H1 (cell line): ENCODE measurements around the gene BRCA1. TPM values are rescaled to one million over a fixed set of nuclear protein-coding genes. Genes with fewer than 3 reads are reported as not detected.

Experiments
- CTCF ChIA-PET: fragments of 300-600 bp; sonication (Branson Sonifier 250); formaldehyde crosslinking; loops from one replicate; lab custom pipeline; 2021; ENCODE audit not compliant: partially characterized antibody; lab: Charles Lee
- POLR2A ChIA-PET: fragments of 300-600 bp; sonication (Branson Sonifier 250); formaldehyde crosslinking; loops from one replicate; lab custom pipeline; 2021; ENCODE audit warnings: inconsistent platforms; ENCODE audit not compliant: partially characterized antibody; lab: Charles Lee
- DNase-seq, 2 experiments: peaks; one replicate each; pipeline versions ENCODE4 v3.0.0 to v3.0.0-alpha.2; 2010 to 2022; ENCODE audit warnings: low spot score in 2 of 2, low read depth in 1 of 2, mixed read lengths in 1 of 2
- FAIRE-seq: peaks from 2 replicates; lab custom pipeline; 2011; peaks lifted over from hg19 to GRCh38; lab: Jason Lieb, UNC
- H2AFZ ChIP-seq: 2 replicates; pipeline ENCODE4 v1.8.1; 2012; ENCODE audit warnings: low read length, inconsistent platforms
- H2AK5ac ChIP-seq: 2 replicates; pipeline ENCODE4 v1.6.1; 2013; ENCODE audit warnings: low read depth, low read length
- H2BK120ac ChIP-seq: replicated peaks from 2 replicates; pipeline ENCODE3; 2013; ENCODE audit warnings: low read depth, low read length, inconsistent platforms
- H2BK12ac ChIP-seq: 2 replicates; pipeline ENCODE4 v1.6.1; 2013; ENCODE audit warnings: low read depth, low read length
- H2BK15ac ChIP-seq: 2 replicates; pipeline ENCODE4 v1.6.1; 2013; ENCODE audit warnings: low read length
- H2BK20ac ChIP-seq: 2 replicates; pipeline ENCODE4 v1.6.1; 2013; ENCODE audit warnings: low read length
- H2BK5ac ChIP-seq: 2 replicates; pipeline ENCODE4 v1.6.1; 2013; ENCODE audit warnings: low read depth, low read length
- H3K14ac ChIP-seq: 2 replicates; pipeline ENCODE4 v1.6.1; 2013; ENCODE audit warnings: inconsistent platforms; ENCODE audit not compliant: insufficient read length
- H3K18ac ChIP-seq: 2 replicates; pipeline ENCODE4 v1.6.1; 2013; ENCODE audit warnings: low read length; ENCODE audit errors: extremely low read depth
- H3K23ac ChIP-seq: 2 replicates; pipeline ENCODE4 v1.6.1; 2013; ENCODE audit warnings: inconsistent platforms; ENCODE audit not compliant: insufficient read length
- H3K23me2 ChIP-seq: 2 replicates; pipeline ENCODE4 v1.6.1; 2013; ENCODE audit warnings: low read depth, low read length
- H3K27ac ChIP-seq: 2 replicates; pipeline ENCODE4 v1.6.1; 2011; ENCODE audit warnings: low read depth, low read length, inconsistent platforms
- H3K27me3 ChIP-seq, 4 experiments: replicated peaks in 1 of 4; 1 replicate in 1 of 4; 2 replicates in 3 of 4; pipeline versions ENCODE4 v1.6.1 to v1.8.1; 2011 to 2013; ENCODE audit warnings: low read length in 3 of 4, mild to moderate bottlenecking in 3 of 4, inconsistent platforms in 2 of 4, mixed read lengths in 2 of 4, moderate library complexity in 1 of 4; ENCODE audit not compliant: control insufficient read depth in 3 of 4, insufficient read depth in 3 of 4; ENCODE audit errors: extremely low read depth in 1 of 4
- H3K36me3 ChIP-seq, 4 experiments: 2 replicates each; pipeline versions ENCODE4 v1.6.1 to v1.8.1; 2011 to 2013; ENCODE audit warnings: mild to moderate bottlenecking in 4 of 4, low read length in 3 of 4, moderate library complexity in 2 of 4, control low read depth in 1 of 4, inconsistent platforms in 1 of 4; ENCODE audit not compliant: insufficient read depth in 4 of 4, control insufficient read depth in 2 of 4
- H3K4ac ChIP-seq: replicated peaks from 2 replicates; pipeline ENCODE3; 2013; ENCODE audit warnings: low read length, low read depth, mixed read lengths, inconsistent platforms; ENCODE audit not compliant: insufficient read length
- H3K4me1 ChIP-seq, 4 experiments: replicated peaks in 1 of 4; 1 replicate in 1 of 4; 2 replicates in 3 of 4; pipeline versions ENCODE4 v1.6.1 to v1.8.1; 2011 to 2013; ENCODE audit warnings: low read length in 3 of 4, inconsistent platforms in 2 of 4, mixed read lengths in 1 of 4; ENCODE audit not compliant: insufficient read depth in 4 of 4, control insufficient read depth in 3 of 4
- H3K4me2 ChIP-seq, 2 experiments: 2 replicates each; pipeline versions ENCODE4 v1.6.1 to v1.8.1; 2011 to 2013; ENCODE audit warnings: low read depth in 2 of 2, low read length in 2 of 2, control low read depth in 1 of 2, inconsistent platforms in 1 of 2, mild to moderate bottlenecking in 1 of 2; ENCODE audit not compliant: insufficient read depth in 1 of 2
- H3K4me3 ChIP-seq, 4 experiments: fragments of 200-600, 300-600 bp in 1 of 4; sonication (generic), shearing (Covaris generic), sonication (Bioruptor Twin) in 1 of 4; 2 replicates each; pipeline versions ENCODE4 v1.5.1 to v1.8.1; 2011 to 2016; ENCODE audit warnings: low read length in 4 of 4, low read depth in 3 of 4, control low read depth in 2 of 4, inconsistent platforms in 2 of 4, mild to moderate bottlenecking in 2 of 4, mixed read lengths in 1 of 4, moderate library complexity in 1 of 4; ENCODE audit not compliant: insufficient read depth in 2 of 4; ENCODE audit errors: extremely low read depth in 1 of 4
- H3K56ac ChIP-seq: replicated peaks from 2 replicates; pipeline ENCODE3; 2013; ENCODE audit warnings: low read depth, mild to moderate bottlenecking, mixed read lengths, low read length, inconsistent platforms; ENCODE audit not compliant: insufficient read length
- H3K79me1 ChIP-seq: 2 replicates; pipeline ENCODE4 v1.6.1; 2013; ENCODE audit warnings: low read depth, low read length, control low read depth
- H3K79me2 ChIP-seq, 2 experiments: 2 replicates each; pipeline versions ENCODE4 v1.6.1 to v1.8.1; 2012 to 2013; ENCODE audit warnings: low read length in 2 of 2, mild to moderate bottlenecking in 2 of 2, inconsistent platforms in 1 of 2; ENCODE audit not compliant: insufficient read depth in 2 of 2, control insufficient read depth in 1 of 2
- H3K9ac ChIP-seq, 4 experiments: replicated peaks in 1 of 4; 1 replicate in 1 of 4; 2 replicates in 3 of 4; pipeline versions ENCODE4 v1.6.1 to v1.8.1; 2011 to 2013; ENCODE audit warnings: low read depth in 3 of 4, low read length in 3 of 4, control low read depth in 2 of 4, mild to moderate bottlenecking in 2 of 4, moderate library complexity in 2 of 4, inconsistent platforms in 1 of 4; ENCODE audit errors: extremely low read depth in 1 of 4
- H3K9me3 ChIP-seq, 2 experiments: 2 replicates each; pipeline versions ENCODE4 v1.6.1 to v1.8.1; 2012 to 2013; ENCODE audit warnings: mild to moderate bottlenecking in 2 of 2, moderate library complexity in 2 of 2, control low read depth in 1 of 2, inconsistent platforms in 1 of 2, low read depth in 1 of 2, low read length in 1 of 2, mixed read lengths in 1 of 2; ENCODE audit not compliant: insufficient read depth in 2 of 2
- H4K20me1 ChIP-seq, 2 experiments: replicated peaks in 1 of 2; 2 replicates each; pipeline versions ENCODE3 to v1.8.1; 2011 to 2013; ENCODE audit warnings: inconsistent platforms in 2 of 2, low read length in 2 of 2, mild to moderate bottlenecking in 1 of 2; ENCODE audit not compliant: insufficient read depth in 2 of 2, control insufficient read depth in 1 of 2
- H4K5ac ChIP-seq: 2 replicates; pipeline ENCODE4 v1.6.1; 2013; ENCODE audit warnings: low read length, low read depth, mixed read lengths, inconsistent platforms; ENCODE audit not compliant: insufficient read length
- H4K8ac ChIP-seq: 2 replicates; pipeline ENCODE4 v1.8.0; 2013; ENCODE audit warnings: mild to moderate bottlenecking, moderate library complexity, low read length, inconsistent platforms; ENCODE audit not compliant: insufficient read depth; ENCODE audit errors: extremely low read depth
- H4K91ac ChIP-seq: replicated peaks from 2 replicates; pipeline ENCODE3; 2013; ENCODE audit warnings: low read length, mixed read lengths, inconsistent platforms; ENCODE audit not compliant: insufficient read length
- ASH2L ChIP-seq: fragments of 200-600, 300-600 bp; sonication (generic); IDR thresholded peaks from one replicate; pipeline ENCODE4 v1.7.1; 2017; ENCODE audit warnings: low read length
- BRCA1 ChIP-seq: IDR thresholded peaks from 2 replicates; pipeline ENCODE4 v1.6.1; 2012; ENCODE audit warnings: low read depth, low read length, improper control_type of control experiment
- GABPA ChIP-seq: IDR thresholded peaks from 2 replicates; pipeline ENCODE4 v1.6.1; 2011; ENCODE audit warnings: mild to moderate bottlenecking, low read length, moderate library complexity, borderline replicate concordance; ENCODE audit not compliant: insufficient read depth
- KDM5A ChIP-seq: fragments of 200-600 bp; IDR thresholded peaks from 2 replicates; pipeline ENCODE4 v1.7.1; 2012; ENCODE audit warnings: mild to moderate bottlenecking, low read length, inconsistent platforms, mixed read lengths
- POLR2AphosphoS5 ChIP-seq: IDR thresholded peaks from 2 replicates; pipeline ENCODE4 v1.6.1; 2011; ENCODE audit warnings: low read depth, low read length
- RAD21 ChIP-seq, 2 experiments: IDR thresholded peaks in 1 of 2; conservative IDR thresholded peaks in 1 of 2; 2 replicates each; pipeline ENCODE4 v1.6.1; 2011; ENCODE audit warnings: low read depth in 2 of 2, low read length in 2 of 2, improper control_type of control experiment in 1 of 2, inconsistent platforms in 1 of 2, mild to moderate bottlenecking in 1 of 2, moderate library complexity in 1 of 2
- RNF2 ChIP-seq: fragments of 200-900, 300-1000 bp; sonication (generic); IDR thresholded peaks from 2 replicates; pipeline ENCODE4 v1.7.1; 2016; ENCODE audit warnings: borderline replicate concordance, low read depth, mild to moderate bottlenecking, antibody characterized with exemption, low read length; ENCODE audit not compliant: poor library complexity, severe bottlenecking; ENCODE audit errors: missing control alignments
- SIN3A ChIP-seq, 2 experiments: IDR thresholded peaks in 1 of 2; conservative IDR thresholded peaks in 1 of 2; 2 replicates each; pipeline ENCODE4 v1.6.1; 2011 to 2012; ENCODE audit warnings: low read length in 2 of 2, improper control_type of control experiment in 1 of 2, low read depth in 1 of 2, mild to moderate bottlenecking in 1 of 2
- SUZ12 ChIP-seq: fragments of 200-600 bp; sonication (generic); IDR thresholded peaks from 2 replicates; pipeline ENCODE4 v1.6.1; 2012; ENCODE audit warnings: mild to moderate bottlenecking, inconsistent platforms, low read length, moderate library complexity, mixed read lengths
- TAF7 ChIP-seq: optimal IDR thresholded peaks from 2 replicates; pipeline ENCODE3; 2011; ENCODE audit warnings: low read depth, mild to moderate bottlenecking, inconsistent platforms, low read length, moderate library complexity, borderline replicate concordance
- ZNF274 ChIP-seq: IDR thresholded peaks from 2 replicates; pipeline ENCODE4 v1.7.0; 2012; ENCODE audit warnings: low read length, borderline replicate concordance; ENCODE audit errors: extremely low read depth
- WGBS, 2 experiments: shearing (Covaris generic) in 1 of 2; methylation state at CpG; one replicate each; pipeline versions ENCODE4 v1.1.6 to v1.1.7; 2013 to 2015; ENCODE audit warnings: low lambda C conversion rate in 2 of 2, mixed read lengths in 2 of 2, inconsistent platforms in 1 of 2, low coverage in 1 of 2, missing lambda C conversion rate in 1 of 2; ENCODE audit not compliant: insufficient replicate concordance in 2 of 2, insufficient coverage in 1 of 2, insufficient read length in 1 of 2; ENCODE audit errors: extremely low coverage in 1 of 2, missing lambda C conversion rate in 1 of 2; 5-methylcytosine and 5-hydroxymethylcytosine counted together
- polyA plus RNA-seq, 7 experiments: library from polyadenylated mRNA; depleted of rRNA in 3 of 7; stranded (reverse) in 5 of 7; unstranded in 2 of 7; fragments of >200 nt in 5 of 7; fragments of 200-250 nt in 2 of 7; gene quantifications; 1 replicate in 5 of 7; 2 replicates in 1 of 7; 4 replicates in 1 of 7; pipeline versions ENCODE4 v1.2.1 to v1.2.3, GENCODE V29; 2011 to 2013; ENCODE audit warnings: missing spikeins in 2 of 7, mixed read lengths in 2 of 7
- total RNA-seq: library from RNA; stranded (reverse); fragmentation: NEBNext Ultra II Directional; extraction: Animal tissue kit (Norgen Biotek cat#: 25700); gene quantifications from 2 replicates; pipeline ENCODE4 v1.2.1, GENCODE V29; 2021

The BRCA1 gene
- total and polyA plus RNA-seq, 2 of the 8 experiments (the other 6 are each of a cell fraction or from before 2014, with no cell fraction given) = 30.7 to 39.2 TPM

DNA sequence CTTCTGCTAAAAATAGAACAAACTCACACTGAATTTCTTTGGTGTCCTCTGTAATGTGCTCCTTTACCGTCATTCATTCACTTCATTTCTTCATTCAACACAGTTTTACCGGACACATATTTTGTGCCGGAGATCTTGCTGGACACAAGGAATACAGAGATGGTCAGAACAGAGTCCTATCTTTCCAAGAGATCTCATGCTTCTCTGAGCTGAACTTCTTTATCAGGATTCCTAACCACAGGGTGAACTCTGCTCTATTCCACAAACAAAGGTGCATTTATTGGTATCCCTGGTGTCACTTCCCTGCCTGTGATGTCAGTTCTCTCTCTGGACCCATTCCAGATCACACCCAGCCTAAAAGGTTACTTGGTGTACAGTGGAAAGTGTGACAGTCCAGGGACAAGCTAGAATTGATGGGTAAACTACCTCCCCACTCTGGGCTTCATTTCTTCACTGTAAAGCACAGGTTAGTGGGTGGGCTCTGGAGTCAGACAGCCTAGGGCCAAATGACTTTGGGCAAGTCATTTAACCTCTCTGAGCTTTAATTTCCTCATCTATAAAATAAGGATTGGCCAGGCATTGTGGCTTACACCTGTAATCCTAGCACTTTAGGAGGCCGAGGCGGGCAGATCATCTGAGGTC is 114.4 kb downstream of the BRCA1 start:
- Histone ChIP-seq H3K4ac (no peak overlapping the region), H2BK120ac (no peak overlapping the region), H3K4me1 (peaks cover 3 to 7% (median 3%) of the 10 kb centered on the region in 4 experiments), H3K4me2 (no peak overlapping the region), H3K4me3 (no peak overlapping the region), H2BK5ac (no peak overlapping the region), H2BK20ac (no peak overlapping the region), H4K91ac (no peak overlapping the region), H2BK12ac (no peak overlapping the region), H3K9ac (no peak overlapping the region), H3K23ac (no peak overlapping the region), H3K56ac (no peak overlapping the region), H2BK15ac (no peak overlapping the region), H3K27ac (no peak overlapping the region), H3K36me3 (peaks cover 0 to 12% (median 0%) of the 10 kb centered on the region in 4 experiments; a peak in 4 of 8 replicates), H3K79me1 (0 out of 2 replicates have a peak, but pooled peaks cover 6% of the 10 kb centered on the region), H2AFZ (no peak overlapping the region), H4K8ac (no peak overlapping the region), H3K27me3 (no peaks in the 10 kb centered on the region), H3K18ac (no peak overlapping the region), H4K20me1 (peaks cover 2% of the 10 kb centered on the region in 2 experiments), H2AK5ac (no peak overlapping the region), H3K79me2 (no peaks in the 10 kb centered on the region), H4K5ac (no peak overlapping the region), H3K9me3 (no peaks in the 10 kb centered on the region), H3K23me2 (no peaks in the 10 kb centered on the region; the same call in 1 of the 2 replicates), H3K14ac (no peak overlapping the region)
- no peak for TF ChIP-seq ZNF274
- TF ChIP-seq KDM5A = no peak
- no peak for TF ChIP-seq SUZ12
- TF ChIP-seq RAD21 (IDR thresholded peaks at IDR 0.05 in 1 of 2, conservative IDR thresholded peaks at IDR 0.05 in 1 of 2; ENCODE audit: low read depth in 2 of 2, low read length in 2 of 2) = no peak
- TF ChIP-seq RNF2 = no peak
- no peak for TF ChIP-seq GABPA
- no peak for TF ChIP-seq POLR2AphosphoS5
- TF ChIP-seq TAF7 = no peak
- TF ChIP-seq BRCA1 = no peak
- no peak for TF ChIP-seq ASH2L
- no peak for TF ChIP-seq SIN3A (conservative IDR thresholded peaks at IDR 0.05 in 1 of 2, IDR thresholded peaks at IDR 0.05 in 1 of 2; ENCODE audit: low read depth in 1 of 2, low read length in 2 of 2)
- FAIRE-seq = no peak
- POLR2A ChIA-PET = interaction anchor here (0.7 to 7.5 kb wide), 5 partner anchors 9 to 305 kb away, joined by 3 to 104 read pairs (median 3); partner anchors contain the start of genes RPL27 and VAT1
- CTCF ChIA-PET = interaction anchor here (1.9 kb wide), 1 partner anchor 12 kb away, joined by 6 read pairs; the partner anchor contains the start of gene RPL27
- WGBS, 2 experiments = 96% methylated on average over 5 of the region's 5 CpGs; no CpG with 5 or more reads in 1 of the 2 experiments
- no peak for DNase-seq
